Endothelial cell (in vitro differentiated cells): ENCODE measurements around the gene ST8SIA1. TPM values are rescaled to one million over a fixed set of nuclear protein-coding genes. Genes with fewer than 3 reads are reported as not detected.

Experiments
- DNase-seq: peaks from one replicate; pipeline ENCODE4 v3.0.0; 2021; ENCODE audit warnings: low spot score
- H3K27ac Mint-ChIP-seq: one replicate; pipeline ENCODE4 v1.8.0; 2021; ENCODE audit warnings: mixed read lengths, inconsistent platforms; ENCODE audit not compliant: unreplicated experiment
- H3K27me3 Mint-ChIP-seq: one replicate; pipeline ENCODE4 v1.8.0; 2021; ENCODE audit warnings: mild to moderate bottlenecking, moderate library complexity, mixed read lengths, inconsistent platforms; ENCODE audit not compliant: unreplicated experiment
- H3K36me3 Mint-ChIP-seq: one replicate; pipeline ENCODE4 v1.8.0; 2021; ENCODE audit warnings: mild to moderate bottlenecking, low read depth, mixed read lengths, inconsistent platforms; ENCODE audit not compliant: unreplicated experiment
- H3K4me1 Mint-ChIP-seq: one replicate; pipeline ENCODE4 v1.8.0; 2021; ENCODE audit warnings: mild to moderate bottlenecking, mixed read lengths, inconsistent platforms; ENCODE audit not compliant: unreplicated experiment
- H3K4me3 Mint-ChIP-seq: one replicate; pipeline ENCODE4 v1.8.0; 2021; ENCODE audit warnings: mild to moderate bottlenecking, mixed read lengths, inconsistent platforms; ENCODE audit not compliant: unreplicated experiment
- H3K9me3 Mint-ChIP-seq: one replicate; pipeline ENCODE4 v1.8.0; 2021; ENCODE audit warnings: mixed read lengths, inconsistent platforms; ENCODE audit not compliant: unreplicated experiment
- total RNA-seq: library from RNA; stranded (reverse); fragmentation: NEBNext Ultra II Directional; extraction: Animal tissue kit (Norgen Biotek cat#: 25700); gene quantifications from one replicate; pipeline ENCODE4 v1.2.1, GENCODE V29; 2021; ENCODE audit not compliant: unreplicated experiment
- TF ChIP-seq, protein P1 (sequence below): fragments of 200-600 bp; sonication (generic); IDR thresholded peaks from one replicate; pipeline ENCODE4 v1.5.0; 2021; ENCODE audit warnings: antibody characterized with exemption; ENCODE audit not compliant: unreplicated experiment

ST8SIA1 gene
- total RNA-seq, 1 donor from 2014 or later = 0.77 TPM

GRCh38 chr12:22268973-22269372 is 65.5 kb downstream of the ST8SIA1 start:
- H3K27me3 Mint-ChIP-seq = no peaks in the 10 kb centered on the region

DNA sequence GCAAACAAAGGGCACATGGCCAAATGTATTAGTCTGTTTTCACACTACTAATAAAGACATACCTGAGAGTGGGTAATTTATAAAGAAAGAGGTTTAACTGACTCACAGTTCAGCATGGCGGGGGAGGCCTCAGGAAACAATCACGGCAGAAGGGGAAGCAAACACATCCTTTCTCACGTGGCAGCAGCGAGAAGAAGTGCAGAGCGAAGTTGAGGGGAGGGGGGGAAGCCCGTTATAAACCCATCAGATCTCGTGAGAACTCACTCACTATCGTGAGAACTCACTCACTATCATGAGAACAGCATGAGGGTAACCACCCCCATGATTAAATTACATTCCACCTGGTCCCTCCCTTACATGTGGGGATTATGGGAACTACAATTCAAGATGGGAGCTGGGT is 66.1 kb downstream of the ST8SIA1 start:
- no peaks in the 10 kb centered on the region for H3K9me3 Mint-ChIP-seq
- no peak overlapping the region for H3K4me3 Mint-ChIP-seq
- no peaks in the 10 kb centered on the region for H3K27me3 Mint-ChIP-seq
- H3K27ac Mint-ChIP-seq = no peak overlapping the region
- no peaks in the 10 kb centered on the region for H3K36me3 Mint-ChIP-seq
- no peak for DNase-seq
- TF ChIP-seq, protein P1, sequence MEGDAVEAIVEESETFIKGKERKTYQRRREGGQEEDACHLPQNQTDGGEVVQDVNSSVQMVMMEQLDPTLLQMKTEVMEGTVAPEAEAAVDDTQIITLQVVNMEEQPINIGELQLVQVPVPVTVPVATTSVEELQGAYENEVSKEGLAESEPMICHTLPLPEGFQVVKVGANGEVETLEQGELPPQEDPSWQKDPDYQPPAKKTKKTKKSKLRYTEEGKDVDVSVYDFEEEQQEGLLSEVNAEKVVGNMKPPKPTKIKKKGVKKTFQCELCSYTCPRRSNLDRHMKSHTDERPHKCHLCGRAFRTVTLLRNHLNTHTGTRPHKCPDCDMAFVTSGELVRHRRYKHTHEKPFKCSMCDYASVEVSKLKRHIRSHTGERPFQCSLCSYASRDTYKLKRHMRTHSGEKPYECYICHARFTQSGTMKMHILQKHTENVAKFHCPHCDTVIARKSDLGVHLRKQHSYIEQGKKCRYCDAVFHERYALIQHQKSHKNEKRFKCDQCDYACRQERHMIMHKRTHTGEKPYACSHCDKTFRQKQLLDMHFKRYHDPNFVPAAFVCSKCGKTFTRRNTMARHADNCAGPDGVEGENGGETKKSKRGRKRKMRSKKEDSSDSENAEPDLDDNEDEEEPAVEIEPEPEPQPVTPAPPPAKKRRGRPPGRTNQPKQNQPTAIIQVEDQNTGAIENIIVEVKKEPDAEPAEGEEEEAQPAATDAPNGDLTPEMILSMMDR = no peak
- peaks cover 3% of the 10 kb centered on the region for H3K4me1 Mint-ChIP-seq

More at GRCh38 chr12:22268973-22269372, 65.5 kb downstream of the ST8SIA1 start:
- no peak for DNase-seq
- Mint-ChIP-seq H3K4me3 (no peak overlapping the region), H3K27ac (no peak overlapping the region), H3K4me1 (peaks cover 3% of the 10 kb centered on the region), H3K36me3 (no peaks in the 10 kb centered on the region), H3K9me3 (no peaks in the 10 kb centered on the region)
- TF ChIP-seq, protein P1 = no peak

DNA sequence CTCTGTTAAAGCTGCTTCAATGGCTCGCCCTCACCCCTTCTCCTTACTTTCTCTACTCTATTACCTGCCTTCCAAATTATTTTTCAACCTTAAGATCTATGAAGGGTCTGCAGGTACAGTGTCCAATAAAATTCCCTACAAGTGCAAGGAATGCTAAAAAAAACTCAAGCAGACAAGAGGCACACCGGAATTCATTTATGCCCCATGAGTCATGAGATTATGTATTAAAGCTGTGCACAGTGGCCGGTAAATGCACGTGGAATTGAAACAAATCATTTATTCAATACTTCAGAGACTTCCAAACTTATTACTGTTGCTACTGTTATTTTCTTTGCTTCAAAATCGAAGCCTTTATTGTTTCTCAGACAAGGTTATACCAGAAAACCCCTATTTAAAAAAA is 68.4 kb downstream of the ST8SIA1 start:
- Mint-ChIP-seq H3K36me3 (no peaks in the 10 kb centered on the region), H3K27ac (no peak overlapping the region), H3K27me3 (no peaks in the 10 kb centered on the region), H3K9me3 (no peaks in the 10 kb centered on the region), H3K4me3 (no peak overlapping the region), H3K4me1 (peaks cover 3% of the 10 kb centered on the region)
- TF ChIP-seq, protein P1 = no peak
- no peak for DNase-seq

DNA sequence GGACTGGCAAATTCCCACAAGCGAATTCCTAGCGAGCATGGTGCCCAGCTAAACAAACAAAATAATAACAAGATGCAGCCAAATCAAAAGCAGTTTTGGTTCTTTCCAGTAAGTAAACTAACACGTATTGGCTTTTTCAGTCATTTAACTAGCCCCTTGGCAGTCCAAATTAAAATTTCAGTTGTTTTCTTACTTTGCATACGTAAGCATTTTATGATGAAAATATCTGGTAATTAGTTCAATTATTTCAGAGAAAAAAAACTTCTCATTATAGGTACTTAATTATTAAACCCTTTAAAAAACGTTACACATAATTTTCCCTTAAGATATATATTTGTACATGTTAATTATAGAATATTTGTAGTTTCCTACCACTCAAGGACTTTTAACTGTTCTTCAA is 70.1 kb downstream of the ST8SIA1 start:
- peaks cover 3% of the 10 kb centered on the region for H3K4me1 Mint-ChIP-seq
- TF ChIP-seq, protein P1 = no peak
- no peaks in the 10 kb centered on the region for H3K36me3 Mint-ChIP-seq
- no peak overlapping the region for H3K4me3 Mint-ChIP-seq
- no peaks in the 10 kb centered on the region for H3K9me3 Mint-ChIP-seq
- no peaks in the 10 kb centered on the region for H3K27me3 Mint-ChIP-seq
- no peak overlapping the region for H3K27ac Mint-ChIP-seq
- DNase-seq = no peak

- no peaks in the 10 kb centered on the region for H3K9me3 Mint-ChIP-seq
- TF ChIP-seq, protein P1 = no peak
- no peak for DNase-seq
- no peaks in the 10 kb centered on the region for H3K27me3 Mint-ChIP-seq
- H3K4me1 Mint-ChIP-seq = no peaks in the 10 kb centered on the region
- H3K4me3 Mint-ChIP-seq = no peak overlapping the region
- H3K36me3 Mint-ChIP-seq = no peaks in the 10 kb centered on the region
- no peak overlapping the region for H3K27ac Mint-ChIP-seq
Observed at GRCh38 chr12:22262309-22262708, 72.2 kb downstream of the ST8SIA1 start.
